Activated T-cell treated with anti-CD3 and anti-CD28 coated beads for 24 hours (primary cell): Measurements from ENCODE around the gene EIF5AL1.
"Not testable (repeated sequence)": the region's sequence is repeated elsewhere in the genome, so short reads cannot be mapped to it uniquely, and the experiment has no call there.

Experiments used
- DNase-seq: peaks from one replicate; pipeline ENCODE4 v3.0.0-alpha.2; 2020; ENCODE audit warnings: low read depth

The EIF5AL1 gene

DNA sequence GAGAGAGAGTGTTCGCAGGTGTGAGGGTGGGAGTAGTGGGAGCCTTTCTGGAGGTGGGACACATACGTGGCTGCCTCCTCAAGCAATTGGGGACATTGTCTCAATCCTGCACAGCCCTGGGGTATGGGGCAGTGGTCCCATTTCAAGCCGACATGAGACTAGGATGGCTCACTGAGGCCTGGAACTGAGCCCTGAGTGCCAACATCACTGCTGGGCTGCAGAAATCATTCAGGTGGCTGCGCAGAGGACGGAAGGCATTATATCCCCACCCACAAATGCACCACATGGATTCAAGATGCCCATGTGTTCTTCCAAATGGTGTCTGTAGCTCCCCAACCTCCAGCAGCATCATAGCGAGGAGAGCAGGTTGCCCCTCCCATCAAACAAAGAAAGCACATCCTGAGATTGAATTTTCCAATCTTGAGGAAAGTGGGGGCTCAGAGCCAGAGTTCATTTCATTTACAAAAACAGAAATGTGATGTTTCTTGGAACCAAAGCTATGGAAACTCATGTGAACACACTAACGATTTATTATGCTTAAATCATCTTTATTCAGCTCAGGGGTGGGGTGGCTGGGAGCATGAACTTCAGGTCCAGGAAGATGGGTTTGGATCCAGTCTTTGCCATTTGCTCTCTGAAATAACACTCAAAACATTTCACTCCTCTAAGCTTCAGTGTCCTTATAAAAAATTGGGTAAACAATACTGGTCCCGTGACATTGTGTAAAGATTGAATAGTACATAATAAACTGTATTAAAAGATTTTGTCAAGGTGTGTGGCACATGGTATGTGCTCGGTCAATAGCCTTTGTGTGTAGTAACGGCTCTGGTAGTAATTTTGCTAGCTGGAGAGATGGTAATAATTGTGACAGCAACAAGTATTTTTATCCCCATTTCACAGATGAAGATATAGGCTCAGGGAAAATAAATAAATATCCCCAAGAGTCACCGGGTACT lies 43.3 kb downstream of the EIF5AL1 start:
- no peak for DNase-seq

DNA sequence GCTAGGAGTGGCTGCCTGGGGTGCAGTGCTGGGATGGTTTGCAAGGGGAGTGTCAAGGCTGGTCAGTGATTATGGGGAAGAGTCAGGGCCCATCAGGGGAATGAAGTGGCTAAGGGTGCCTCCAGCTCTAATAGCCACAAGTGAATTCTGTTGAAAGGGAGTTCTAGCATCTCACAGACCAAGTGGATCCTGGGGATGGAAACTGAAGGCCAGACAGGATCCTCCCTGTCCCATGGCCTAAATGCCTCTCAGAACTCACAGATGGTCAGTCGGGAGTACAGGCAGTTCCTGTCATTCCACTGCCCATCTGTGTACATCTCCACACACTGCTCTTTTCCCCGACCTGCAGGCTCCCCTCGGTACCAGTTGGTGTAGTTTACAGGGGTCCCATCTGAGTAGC lies 44.6 kb downstream of the EIF5AL1 start:
- DNase-seq: not testable (repeated sequence)

GRCh38 chr10:79559726-79560125 lies 47.4 kb downstream of the EIF5AL1 start:
- no peak for DNase-seq

DNA sequence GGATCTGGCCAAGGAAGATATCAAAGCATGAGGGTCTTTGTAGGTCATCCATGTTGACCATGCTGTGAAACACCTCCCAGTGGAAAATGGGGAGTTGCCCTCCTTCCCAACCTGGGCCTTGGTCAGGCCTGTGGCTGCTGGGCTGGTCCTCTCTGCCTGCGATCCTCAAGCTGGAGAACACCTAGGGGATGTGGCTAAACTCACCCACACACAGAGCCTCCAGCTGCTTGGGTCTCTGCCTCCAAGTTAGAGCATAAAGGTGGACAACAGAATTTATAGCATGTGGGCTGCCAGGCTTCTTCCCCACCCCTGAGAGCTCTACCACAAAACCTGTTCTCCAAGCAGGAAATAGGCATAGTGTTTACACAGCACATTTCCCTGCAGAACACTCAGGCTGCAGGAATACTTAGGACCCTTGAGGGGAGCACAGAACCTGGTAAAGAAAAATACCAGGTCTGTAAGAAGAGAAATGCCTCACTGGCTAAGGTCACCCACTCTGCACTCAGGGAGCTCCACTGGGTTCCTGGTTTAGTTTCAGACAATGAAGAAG lies 47.9 kb downstream of the EIF5AL1 start, which contains the start of gene SFTPA2:
SFTPA2 (minus strand) TSS at position 248 of the 550 bp plus-strand sequence. CDS start 924 bp downstream, outside the sequence.
- no peak for DNase-seq

DNA sequence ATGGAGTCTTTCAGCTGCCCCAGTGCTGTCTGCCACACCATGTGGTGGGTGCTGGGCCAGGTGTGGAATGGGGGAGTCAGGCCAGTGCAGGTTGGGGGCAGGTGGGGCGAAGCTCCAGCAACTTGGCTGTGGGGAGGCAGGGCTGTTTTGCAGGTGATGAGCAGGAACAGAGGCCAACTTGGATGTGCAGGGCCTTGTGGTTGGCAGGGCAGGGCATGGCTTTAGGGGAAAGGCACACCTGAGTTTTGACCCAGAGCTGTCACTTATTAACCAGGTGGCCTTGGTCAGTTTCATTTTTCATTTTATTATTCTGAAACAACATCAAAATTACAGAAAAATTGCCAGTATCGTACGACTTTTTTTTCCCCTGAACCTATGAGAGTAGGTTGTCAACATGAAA lies 48.9 kb downstream of the EIF5AL1 start:
- no peak for DNase-seq

DNA sequence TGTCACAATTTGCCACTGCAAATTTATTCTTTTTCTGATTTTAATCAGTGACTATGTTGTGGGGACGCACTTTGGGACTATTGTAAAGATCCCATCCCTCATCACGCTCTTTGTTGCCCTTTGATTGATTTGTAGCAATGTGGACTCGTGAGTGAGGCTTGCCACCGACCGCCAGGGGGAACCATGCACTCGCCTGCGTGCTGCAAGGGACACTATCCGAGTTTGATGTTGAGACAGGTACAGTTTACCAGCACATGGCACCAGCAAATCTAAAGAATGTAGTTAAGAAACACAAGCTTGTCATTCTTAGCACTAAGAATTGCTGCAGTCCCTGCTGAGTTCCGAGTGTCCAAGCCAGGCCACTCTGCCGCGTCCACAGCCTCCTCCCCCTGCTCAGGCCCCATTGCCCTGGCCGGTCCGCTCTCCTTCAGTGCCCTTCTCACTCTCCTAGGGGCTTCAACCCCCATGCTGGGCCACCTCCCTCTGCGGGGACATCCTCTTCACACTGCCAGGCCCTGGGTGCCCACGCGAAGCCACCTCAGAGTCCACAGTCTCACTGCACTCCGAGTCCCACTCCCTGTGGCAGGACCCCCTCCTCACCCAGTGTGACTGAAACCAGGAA lies 49.9 kb downstream of the EIF5AL1 start:
- DNase-seq: peak; percentile 31

DNA sequence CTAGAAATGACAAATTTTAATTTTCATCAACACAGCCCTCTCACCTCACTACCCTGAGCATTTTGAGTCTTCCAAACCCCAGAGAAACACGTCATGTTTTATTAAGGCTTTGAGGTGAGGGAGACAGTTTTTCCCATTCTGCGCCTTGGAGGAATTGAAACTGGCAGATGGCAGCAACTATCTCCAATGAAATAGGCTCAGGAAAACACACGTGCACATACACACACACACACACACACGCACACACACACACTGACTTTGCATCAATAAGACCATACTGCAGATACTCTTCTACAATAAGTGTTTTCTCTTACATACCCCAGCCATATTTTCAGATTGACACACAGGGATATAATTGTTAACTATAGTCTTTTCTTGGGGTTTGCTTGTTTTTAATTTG lies 51.1 kb downstream of the EIF5AL1 start:
- no peak for DNase-seq
